Measurements from ENCODE around the gene ZNF335.

Gene ZNF335

DNA sequence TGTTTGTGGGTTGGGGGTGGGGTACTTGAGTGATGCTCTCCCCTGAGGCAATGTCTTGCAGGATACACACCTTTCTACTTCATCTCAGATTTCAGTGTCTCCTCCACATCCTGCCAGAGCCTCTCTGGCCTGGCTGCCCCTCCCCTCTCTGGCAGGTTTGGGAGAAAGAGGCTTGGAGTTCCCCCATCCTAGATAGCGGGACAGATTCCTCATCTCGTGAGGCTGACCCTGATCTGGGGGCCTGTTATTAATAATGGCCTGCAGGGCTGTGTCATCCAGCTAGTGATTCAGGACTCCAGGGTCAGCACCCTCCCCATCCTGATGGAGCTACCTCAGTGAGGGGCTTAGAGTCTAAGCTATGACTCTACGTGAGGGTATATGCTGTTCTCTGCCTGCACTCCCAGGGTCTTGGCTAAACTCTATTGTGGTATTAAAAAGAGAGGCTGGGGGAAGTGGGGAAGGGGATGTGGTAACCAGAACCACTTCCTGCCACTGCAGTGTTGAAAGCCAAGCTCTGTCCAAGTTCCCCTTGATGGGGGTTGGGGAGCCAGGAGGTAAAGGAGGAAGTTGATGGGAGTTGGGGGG is 33.0 kb upstream of the ZNF335 start:
- peaks cover 9% of the 10 kb centered on the region for H4K20me1 ChIP-seq (ENCODE audit: insufficient read depth, low read length)
- no peaks in the 10 kb centered on the region for H3K79me2 ChIP-seq (ENCODE audit: insufficient read depth, low read length)
- H3K4me3 ChIP-seq (ENCODE audit: low read depth in 1 of 2, low read length in 2 of 2) = 0 out of 4 replicates have a peak overlapping the region, but pooled peaks of 1 of the 2 experiments have one; percentile 3
- peak overlapping the region; percentile 76 for H3K27ac ChIP-seq (ENCODE audit: low read length)
- peak overlapping the region; percentile 47 for H3K4me2 ChIP-seq (ENCODE audit: insufficient read depth, low read length)
- H3K9me3 ChIP-seq (ENCODE audit: insufficient read depth, low read length, severe bottlenecking) = no peaks in the 10 kb centered on the region
- H2AFZ ChIP-seq (ENCODE audit: low read depth, low read length) = no peak overlapping the region
- TF ChIP-seq EZH2 (IDR thresholded peaks at IDR 0.05; ENCODE audit: borderline replicate concordance, low read depth, low read length, severe bottlenecking) = no peak
- TF ChIP-seq, protein P1, sequence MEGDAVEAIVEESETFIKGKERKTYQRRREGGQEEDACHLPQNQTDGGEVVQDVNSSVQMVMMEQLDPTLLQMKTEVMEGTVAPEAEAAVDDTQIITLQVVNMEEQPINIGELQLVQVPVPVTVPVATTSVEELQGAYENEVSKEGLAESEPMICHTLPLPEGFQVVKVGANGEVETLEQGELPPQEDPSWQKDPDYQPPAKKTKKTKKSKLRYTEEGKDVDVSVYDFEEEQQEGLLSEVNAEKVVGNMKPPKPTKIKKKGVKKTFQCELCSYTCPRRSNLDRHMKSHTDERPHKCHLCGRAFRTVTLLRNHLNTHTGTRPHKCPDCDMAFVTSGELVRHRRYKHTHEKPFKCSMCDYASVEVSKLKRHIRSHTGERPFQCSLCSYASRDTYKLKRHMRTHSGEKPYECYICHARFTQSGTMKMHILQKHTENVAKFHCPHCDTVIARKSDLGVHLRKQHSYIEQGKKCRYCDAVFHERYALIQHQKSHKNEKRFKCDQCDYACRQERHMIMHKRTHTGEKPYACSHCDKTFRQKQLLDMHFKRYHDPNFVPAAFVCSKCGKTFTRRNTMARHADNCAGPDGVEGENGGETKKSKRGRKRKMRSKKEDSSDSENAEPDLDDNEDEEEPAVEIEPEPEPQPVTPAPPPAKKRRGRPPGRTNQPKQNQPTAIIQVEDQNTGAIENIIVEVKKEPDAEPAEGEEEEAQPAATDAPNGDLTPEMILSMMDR (IDR thresholded peaks at IDR 0.05; ENCODE audit: borderline replicate concordance, extremely low read depth, low read length, poor library complexity, severe bottlenecking) = no peak
- no peaks in the 10 kb centered on the region for H3K27me3 ChIP-seq (ENCODE audit: insufficient read depth, low read length, poor library complexity)
- peaks cover 51% of the 10 kb centered on the region for H3K4me1 ChIP-seq (ENCODE audit: insufficient read depth, low read length)
- peak overlapping the region; percentile 27 for H3K9ac ChIP-seq (ENCODE audit: low read depth, low read length)
- ATAC-seq (ENCODE audit: insufficient read depth, low read depth) (peak; percentile 95), DNase-seq (peak; percentile 94)
- H3K36me3 ChIP-seq (ENCODE audit: insufficient read depth, low read length) = no peaks in the 10 kb centered on the region

GRCh38 chr20:46004187-46004586 is 32.2 kb upstream of the ZNF335 start:
- TF ChIP-seq, protein P1 (IDR thresholded peaks at IDR 0.05; ENCODE audit: borderline replicate concordance, extremely low read depth, low read length, poor library complexity, severe bottlenecking) = no peak
- no peak for TF ChIP-seq EZH2 (IDR thresholded peaks at IDR 0.05; ENCODE audit: borderline replicate concordance, low read depth, low read length, severe bottlenecking)
- Histone ChIP-seq H3K27me3 (ENCODE audit: insufficient read depth, low read length, poor library complexity) (no peaks in the 10 kb centered on the region), H3K27ac (ENCODE audit: low read length) (peak overlapping the region; percentile 76), H3K36me3 (ENCODE audit: insufficient read depth, low read length) (no peaks in the 10 kb centered on the region), H3K4me3 (ENCODE audit: low read depth in 1 of 2, low read length in 2 of 2) (0 out of 4 replicates have a peak overlapping the region, but pooled peaks of 1 of the 2 experiments have one; percentile 3), H3K4me2 (ENCODE audit: insufficient read depth, low read length) (peak overlapping the region; percentile 47), H3K4me1 (ENCODE audit: insufficient read depth, low read length) (peaks cover 48% of the 10 kb centered on the region), H3K9me3 (ENCODE audit: insufficient read depth, low read length, severe bottlenecking) (no peaks in the 10 kb centered on the region), H2AFZ (ENCODE audit: low read depth, low read length) (no peak overlapping the region), H4K20me1 (ENCODE audit: insufficient read depth, low read length) (peaks cover 9% of the 10 kb centered on the region), H3K9ac (ENCODE audit: low read depth, low read length) (0 out of 2 replicates have a peak overlapping the region, but pooled peaks have one; percentile 3), H3K79me2 (ENCODE audit: insufficient read depth, low read length) (no peaks in the 10 kb centered on the region)
- ATAC-seq (ENCODE audit: insufficient read depth, low read depth) = no peak
- no peak for DNase-seq

DNA sequence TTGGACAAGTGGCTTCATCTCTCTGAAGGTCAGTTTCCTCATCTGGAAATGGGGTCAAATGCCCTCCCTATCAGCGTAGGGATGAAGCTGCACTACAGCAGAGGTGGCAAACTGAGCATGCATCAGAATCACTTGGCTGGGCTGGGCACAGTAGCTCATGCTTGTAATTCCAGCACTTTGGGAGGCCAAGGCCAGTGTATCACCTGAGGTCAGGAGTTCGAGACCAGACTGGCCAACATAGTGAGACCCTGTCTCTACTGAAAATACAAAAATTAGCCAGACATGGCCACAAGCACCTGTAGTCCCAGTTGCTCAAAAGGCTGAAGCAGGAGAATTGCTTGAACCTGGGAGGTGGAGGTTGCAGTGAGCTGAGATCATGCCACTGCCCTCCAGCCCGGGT is 30.0 kb upstream of the ZNF335 start:
- no peak overlapping the region for H3K9ac ChIP-seq (ENCODE audit: low read depth, low read length)
- no peak for TF ChIP-seq EZH2 (IDR thresholded peaks at IDR 0.05; ENCODE audit: borderline replicate concordance, low read depth, low read length, severe bottlenecking)
- TF ChIP-seq, protein P1 (IDR thresholded peaks at IDR 0.05; ENCODE audit: borderline replicate concordance, extremely low read depth, low read length, poor library complexity, severe bottlenecking) = no peak
- DNase-seq (no peak), ATAC-seq (ENCODE audit: insufficient read depth, low read depth) (no peak)
- H3K4me2 ChIP-seq (ENCODE audit: insufficient read depth, low read length) = no peak overlapping the region
- no peaks in the 10 kb centered on the region for H3K27me3 ChIP-seq (ENCODE audit: insufficient read depth, low read length, poor library complexity)
- H3K79me2 ChIP-seq (ENCODE audit: insufficient read depth, low read length) = no peaks in the 10 kb centered on the region
- H3K27ac ChIP-seq (ENCODE audit: low read length) = no peak overlapping the region
- peaks cover 6% of the 10 kb centered on the region for H4K20me1 ChIP-seq (ENCODE audit: insufficient read depth, low read length)
- H2AFZ ChIP-seq (ENCODE audit: low read depth, low read length) = no peak overlapping the region
- peaks cover 47% of the 10 kb centered on the region for H3K4me1 ChIP-seq (ENCODE audit: insufficient read depth, low read length)
- H3K9me3 ChIP-seq (ENCODE audit: insufficient read depth, low read length, severe bottlenecking) = no peaks in the 10 kb centered on the region
- H3K36me3 ChIP-seq (ENCODE audit: insufficient read depth, low read length) = no peaks in the 10 kb centered on the region
- no peak overlapping the region for H3K4me3 ChIP-seq (ENCODE audit: low read depth in 1 of 2, low read length in 2 of 2)

Data from DND-41 (cell line).